ENCODE results near the gene FPGT.

DNA sequence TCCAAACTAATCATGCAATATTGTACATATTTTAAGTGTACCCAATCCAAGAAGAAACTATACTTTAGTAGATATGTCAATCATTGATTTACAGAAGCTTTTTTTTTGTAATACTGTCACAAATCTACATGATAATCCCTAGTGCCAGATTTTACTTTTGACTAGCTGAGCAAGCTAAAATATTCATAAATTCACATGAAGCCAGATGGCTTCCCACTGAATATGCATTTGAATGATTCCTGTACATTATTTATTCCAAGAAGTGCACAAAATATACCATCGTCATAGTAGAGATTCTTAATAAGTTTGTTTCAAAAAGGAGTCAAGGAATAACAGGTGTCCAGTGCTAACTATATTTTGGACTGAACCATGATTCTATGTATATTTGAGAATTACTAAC, 17.2 kb downstream of the FPGT start:
- TF ChIP-seq, protein P1, sequence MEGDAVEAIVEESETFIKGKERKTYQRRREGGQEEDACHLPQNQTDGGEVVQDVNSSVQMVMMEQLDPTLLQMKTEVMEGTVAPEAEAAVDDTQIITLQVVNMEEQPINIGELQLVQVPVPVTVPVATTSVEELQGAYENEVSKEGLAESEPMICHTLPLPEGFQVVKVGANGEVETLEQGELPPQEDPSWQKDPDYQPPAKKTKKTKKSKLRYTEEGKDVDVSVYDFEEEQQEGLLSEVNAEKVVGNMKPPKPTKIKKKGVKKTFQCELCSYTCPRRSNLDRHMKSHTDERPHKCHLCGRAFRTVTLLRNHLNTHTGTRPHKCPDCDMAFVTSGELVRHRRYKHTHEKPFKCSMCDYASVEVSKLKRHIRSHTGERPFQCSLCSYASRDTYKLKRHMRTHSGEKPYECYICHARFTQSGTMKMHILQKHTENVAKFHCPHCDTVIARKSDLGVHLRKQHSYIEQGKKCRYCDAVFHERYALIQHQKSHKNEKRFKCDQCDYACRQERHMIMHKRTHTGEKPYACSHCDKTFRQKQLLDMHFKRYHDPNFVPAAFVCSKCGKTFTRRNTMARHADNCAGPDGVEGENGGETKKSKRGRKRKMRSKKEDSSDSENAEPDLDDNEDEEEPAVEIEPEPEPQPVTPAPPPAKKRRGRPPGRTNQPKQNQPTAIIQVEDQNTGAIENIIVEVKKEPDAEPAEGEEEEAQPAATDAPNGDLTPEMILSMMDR (IDR thresholded peaks at IDR 0.05): no peak
- no peak for TF ChIP-seq POLR2A (IDR thresholded peaks at IDR 0.05)
- no peak for TF ChIP-seq POLR2AphosphoS5 (IDR thresholded peaks at IDR 0.05; ENCODE audit: insufficient read depth in 1 of 2, low read depth in 1 of 2)
